ENCODE data around the gene DAGLA.

DNA sequence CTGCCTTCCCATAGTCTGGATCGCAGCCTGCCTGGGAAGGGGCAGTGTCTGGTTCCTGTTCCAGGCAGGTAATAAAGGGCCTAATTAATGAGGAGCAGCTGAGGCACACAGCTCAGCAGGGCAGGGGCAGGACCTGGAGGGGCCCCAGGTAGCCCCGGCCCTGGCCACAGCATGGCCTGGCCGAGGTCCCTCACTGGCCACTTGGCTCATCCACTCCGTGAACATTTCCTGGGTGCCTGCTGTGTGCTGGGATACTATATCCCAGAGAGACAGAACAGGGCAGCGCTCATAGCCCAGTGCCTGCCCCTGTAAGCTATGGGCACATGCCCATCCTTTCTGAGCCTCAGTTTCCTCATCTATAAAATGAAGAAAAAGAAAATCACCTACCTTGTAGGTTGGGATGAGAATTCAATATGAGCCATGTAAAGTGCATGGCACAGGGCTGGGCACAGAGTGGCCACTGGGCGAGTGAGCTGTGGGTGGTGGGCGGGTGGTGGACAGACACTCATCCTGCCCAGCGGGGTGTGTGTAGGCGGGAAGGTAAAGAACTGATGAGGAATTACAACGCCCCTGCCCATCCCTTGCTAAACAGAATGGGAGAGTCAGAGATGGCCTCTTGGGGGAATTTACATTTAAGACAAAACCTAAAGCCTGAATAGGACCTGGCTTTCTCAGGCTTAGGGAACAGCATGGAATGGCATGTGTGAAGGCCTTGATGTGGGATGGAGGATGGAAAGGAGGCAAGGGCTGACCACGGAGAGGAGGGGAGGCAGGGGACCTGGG, 81.4 kb downstream of the DAGLA start:
- no peak for TF ChIP-seq EZH2phosphoT487 (IDR thresholded peaks at IDR 0.05)
- TF ChIP-seq, protein P1, sequence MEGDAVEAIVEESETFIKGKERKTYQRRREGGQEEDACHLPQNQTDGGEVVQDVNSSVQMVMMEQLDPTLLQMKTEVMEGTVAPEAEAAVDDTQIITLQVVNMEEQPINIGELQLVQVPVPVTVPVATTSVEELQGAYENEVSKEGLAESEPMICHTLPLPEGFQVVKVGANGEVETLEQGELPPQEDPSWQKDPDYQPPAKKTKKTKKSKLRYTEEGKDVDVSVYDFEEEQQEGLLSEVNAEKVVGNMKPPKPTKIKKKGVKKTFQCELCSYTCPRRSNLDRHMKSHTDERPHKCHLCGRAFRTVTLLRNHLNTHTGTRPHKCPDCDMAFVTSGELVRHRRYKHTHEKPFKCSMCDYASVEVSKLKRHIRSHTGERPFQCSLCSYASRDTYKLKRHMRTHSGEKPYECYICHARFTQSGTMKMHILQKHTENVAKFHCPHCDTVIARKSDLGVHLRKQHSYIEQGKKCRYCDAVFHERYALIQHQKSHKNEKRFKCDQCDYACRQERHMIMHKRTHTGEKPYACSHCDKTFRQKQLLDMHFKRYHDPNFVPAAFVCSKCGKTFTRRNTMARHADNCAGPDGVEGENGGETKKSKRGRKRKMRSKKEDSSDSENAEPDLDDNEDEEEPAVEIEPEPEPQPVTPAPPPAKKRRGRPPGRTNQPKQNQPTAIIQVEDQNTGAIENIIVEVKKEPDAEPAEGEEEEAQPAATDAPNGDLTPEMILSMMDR (IDR thresholded peaks at IDR 0.05), result no peak

All from neural progenitor cell (in vitro differentiated cells).